GM18909 (cell line): ENCODE results near the gene FNTB.
"Not testable (repeated sequence)": the region's sequence is repeated elsewhere in the genome, so short reads cannot be mapped to it uniquely, and the experiment has no call there.

ENCODE experiments used
- ATAC-seq: cut with Tn5 transposase; IDR thresholded peaks from one replicate; pipeline ENCODE4 v1.9.1; 2021; ENCODE audit warnings: mild to moderate bottlenecking; ENCODE audit not compliant: unreplicated experiment, poor library complexity

FNTB gene

GRCh38 chr14:65010211-65010931, 23.7 kb downstream of the FNTB start:
- no peak for ATAC-seq

DNA sequence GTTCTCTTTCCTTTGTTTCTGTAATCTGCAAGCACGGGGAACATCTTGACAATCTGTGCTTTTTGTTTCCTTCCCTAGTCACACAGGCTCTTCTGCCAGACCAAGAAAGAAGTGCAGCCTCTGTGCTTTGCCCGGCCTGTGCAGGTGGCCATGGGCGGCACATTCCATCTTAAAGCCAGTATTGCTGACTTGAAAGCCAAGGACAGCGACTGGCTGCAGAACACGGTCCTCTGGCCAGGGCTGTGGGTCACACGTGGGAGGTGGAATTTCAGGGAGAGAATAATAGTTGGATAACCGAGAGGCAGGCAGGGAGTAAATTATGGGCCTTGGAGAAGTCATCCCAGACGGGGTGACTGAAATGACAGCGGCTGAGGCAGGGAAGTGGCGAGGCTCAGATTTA, 24.8 kb downstream of the FNTB start:
- ATAC-seq: no peak

DNA sequence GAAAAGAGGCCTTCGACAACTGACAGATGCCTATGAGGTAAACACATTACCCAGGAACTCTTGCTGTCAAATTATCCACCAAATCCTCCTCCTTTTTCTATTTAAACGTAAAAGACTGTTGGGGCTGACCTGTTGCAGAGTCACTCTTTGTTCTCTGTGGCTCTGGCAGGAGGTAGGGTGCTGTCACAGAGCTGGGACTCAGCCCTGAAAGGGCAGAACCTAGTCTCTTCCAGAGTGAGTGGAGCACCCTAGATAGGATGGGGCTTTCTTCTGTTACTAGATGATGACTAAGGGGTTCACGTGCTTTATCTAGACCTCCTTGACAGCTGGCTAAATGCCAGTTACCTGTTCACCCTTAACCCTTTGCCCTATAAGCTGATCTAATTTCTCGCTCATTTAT, 25.7 kb downstream of the FNTB start:
- ATAC-seq: no peak

DNA sequence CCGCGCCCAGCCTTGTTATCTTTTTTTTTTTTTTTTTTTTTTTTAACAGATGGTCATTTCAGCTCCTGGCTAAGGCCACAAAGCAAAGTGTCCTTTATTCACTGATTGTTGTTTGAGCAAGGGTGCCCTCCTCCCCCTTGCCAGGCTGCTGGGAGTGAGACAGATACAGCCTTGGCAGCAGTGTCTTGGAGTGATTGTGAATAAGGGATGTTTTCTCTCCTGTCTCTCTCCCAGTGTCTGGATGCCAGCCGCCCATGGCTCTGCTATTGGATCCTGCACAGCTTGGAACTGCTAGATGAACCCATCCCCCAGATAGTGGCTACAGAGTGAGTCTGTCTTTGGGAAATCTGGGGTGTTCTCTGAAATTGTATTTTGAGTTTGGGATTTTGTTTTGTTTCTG, 28.7 kb downstream of the FNTB start:
- ATAC-seq: no peak

- no peak for ATAC-seq
These were observed 29.8 kb downstream of the FNTB start for GRCh38 chr14:65016471-65016870.

GRCh38 chr14:65019944-65020566, 33.4 kb downstream of the FNTB start:
- ATAC-seq: peak; percentile 57

DNA sequence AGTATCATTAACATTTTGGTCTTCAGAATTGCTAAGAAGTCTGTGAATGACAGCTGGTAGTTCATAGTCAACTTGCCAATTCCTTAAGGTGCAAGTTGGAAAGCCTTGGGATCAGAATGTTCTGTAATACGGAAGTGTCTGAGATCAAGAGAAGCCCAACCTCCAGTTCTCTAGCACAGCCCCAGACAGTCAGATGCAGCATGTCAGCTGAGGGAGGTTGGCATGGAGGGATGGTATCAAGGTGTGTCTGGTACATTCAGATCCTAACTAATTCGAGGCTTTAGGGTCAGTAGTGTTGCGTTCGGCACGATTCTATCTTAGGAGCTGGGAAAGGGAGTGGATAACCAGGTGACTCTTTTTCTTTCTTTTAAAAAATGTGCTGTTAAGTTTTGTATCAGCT, 38.3 kb downstream of the FNTB start:
- no peak for ATAC-seq

GRCh38 chr14:65025818-65026217, 39.1 kb downstream of the FNTB start:
- no peak for ATAC-seq

DNA sequence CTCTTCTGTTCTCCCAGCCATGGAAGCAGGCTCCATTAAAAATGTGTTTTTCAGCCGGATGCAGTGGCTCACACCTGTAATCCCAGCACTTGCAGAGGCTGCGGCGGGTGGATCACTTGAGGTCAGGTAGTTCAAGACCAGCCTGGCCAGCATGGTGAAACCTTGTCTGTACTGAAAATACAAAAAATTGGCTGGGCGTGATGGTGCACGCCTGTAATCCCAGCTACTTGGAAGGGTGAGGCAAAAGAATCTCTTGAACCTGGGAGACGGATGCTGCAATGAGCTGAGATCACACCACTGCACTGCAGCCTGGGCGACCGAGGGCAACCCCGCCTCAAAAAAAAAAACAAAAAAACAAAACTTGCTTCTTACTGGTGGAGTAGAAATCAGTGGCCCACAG, 39.8 kb downstream of the FNTB start:
- no peak for ATAC-seq

DNA sequence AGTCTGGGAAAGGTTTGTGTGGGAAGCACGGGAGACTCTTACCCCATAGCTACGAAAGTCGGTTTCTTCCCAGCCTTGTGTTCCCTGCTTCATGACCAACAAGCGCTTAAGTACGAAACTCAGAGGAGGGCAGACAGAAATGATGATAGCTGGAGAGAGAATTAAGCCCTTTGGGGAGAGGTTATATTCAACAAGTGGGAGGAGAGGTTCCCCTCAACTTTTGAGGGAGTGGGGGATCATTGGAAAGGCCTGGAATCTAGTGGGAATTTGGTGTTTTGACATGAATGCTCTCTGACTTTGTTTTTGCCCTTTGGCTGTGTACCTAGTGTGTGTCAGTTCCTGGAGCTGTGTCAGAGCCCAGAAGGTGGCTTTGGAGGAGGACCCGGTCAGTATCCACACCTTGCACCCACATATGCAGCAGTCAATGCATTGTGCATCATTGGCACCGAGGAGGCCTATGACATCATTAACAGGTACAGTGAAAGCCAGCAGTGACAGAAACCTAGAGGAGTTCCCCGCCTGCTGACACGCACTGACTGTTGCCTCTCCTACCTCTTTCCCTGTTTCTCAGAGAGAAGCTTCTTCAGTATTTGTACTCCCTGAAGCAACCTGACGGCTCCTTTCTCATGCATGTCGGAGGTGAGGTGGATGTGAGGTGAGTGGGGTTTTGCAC, 40.6 kb downstream of the FNTB start:
- no peak for ATAC-seq

DNA sequence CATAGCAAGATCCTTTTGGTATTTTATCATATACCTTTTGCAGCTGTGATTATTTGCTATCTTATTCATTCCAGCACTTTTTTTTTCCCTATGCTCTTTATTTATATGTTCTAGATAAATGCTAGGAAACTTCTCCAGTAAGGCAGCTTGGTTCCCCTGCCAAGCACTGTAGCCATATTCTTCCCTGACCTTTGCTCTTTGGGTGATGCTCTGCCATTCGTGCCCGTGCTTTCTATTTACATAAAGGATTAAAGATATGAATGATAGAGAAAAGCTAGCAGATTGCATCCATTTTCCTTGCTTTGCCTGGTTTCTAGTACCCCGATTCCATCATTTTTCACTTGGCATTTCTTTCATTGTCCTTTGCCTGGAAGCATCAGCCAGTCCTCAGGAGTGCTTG, 42.2 kb downstream of the FNTB start:
- ATAC-seq: no peak

- ATAC-seq: not testable (repeated sequence)
These were observed 44.6 kb downstream of the FNTB start for GRCh38 chr14:65031321-65031720.

- ATAC-seq: no peak
These were observed 45.6 kb downstream of the FNTB start for GRCh38 chr14:65032319-65032718.

GRCh38 chr14:65033181-65033580, 46.5 kb downstream of the FNTB start:
- no peak for ATAC-seq

DNA sequence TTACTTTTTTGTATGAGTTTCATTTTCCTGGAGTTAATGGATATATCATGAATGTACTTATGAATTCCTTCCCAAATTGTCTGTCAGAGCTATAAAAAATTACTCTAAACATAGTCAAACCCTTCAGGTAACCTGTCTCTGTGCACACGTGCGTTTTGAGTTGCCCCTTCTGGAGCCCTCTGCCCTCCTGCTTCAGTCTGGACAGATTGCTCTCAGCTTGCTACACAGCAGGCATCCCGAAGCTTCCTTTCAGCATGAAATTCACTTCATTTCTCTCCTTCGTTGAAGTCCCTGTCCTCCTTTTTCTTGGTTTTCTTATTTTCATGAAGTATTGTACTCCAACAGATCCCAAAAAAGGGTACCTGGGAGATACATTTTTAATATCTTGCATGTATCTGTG, 47.3 kb downstream of the FNTB start:
- ATAC-seq: no peak

DNA sequence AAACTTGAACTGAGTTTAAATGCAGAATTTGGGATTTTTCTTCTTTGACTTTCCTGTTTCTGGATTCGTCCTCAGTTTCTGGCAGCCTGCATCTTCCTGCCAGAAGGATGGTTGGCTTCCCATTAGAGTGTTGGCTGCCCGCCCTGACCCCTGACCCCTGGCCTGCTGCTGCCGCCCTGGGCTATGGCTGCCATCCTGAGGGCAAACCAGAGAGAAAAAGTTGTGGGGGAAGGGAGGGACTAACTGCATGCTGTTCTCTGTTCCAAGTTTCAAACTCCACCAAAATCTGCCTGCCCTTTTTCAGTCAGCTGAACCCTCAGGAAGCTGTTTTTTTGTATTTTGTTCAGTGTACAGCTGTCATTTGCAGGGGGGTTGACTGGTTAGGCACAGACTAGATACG, 48.4 kb downstream of the FNTB start:
- no peak for ATAC-seq

GRCh38 chr14:65038966-65039365, 52.3 kb downstream of the FNTB start:
- no peak for ATAC-seq

- ATAC-seq: no peak
These were observed 54.2 kb downstream of the FNTB start for GRCh38 chr14:65040666-65041433.

GRCh38 chr14:65041434-65041915, 54.8 kb downstream of the FNTB start:
- no peak for ATAC-seq

DNA sequence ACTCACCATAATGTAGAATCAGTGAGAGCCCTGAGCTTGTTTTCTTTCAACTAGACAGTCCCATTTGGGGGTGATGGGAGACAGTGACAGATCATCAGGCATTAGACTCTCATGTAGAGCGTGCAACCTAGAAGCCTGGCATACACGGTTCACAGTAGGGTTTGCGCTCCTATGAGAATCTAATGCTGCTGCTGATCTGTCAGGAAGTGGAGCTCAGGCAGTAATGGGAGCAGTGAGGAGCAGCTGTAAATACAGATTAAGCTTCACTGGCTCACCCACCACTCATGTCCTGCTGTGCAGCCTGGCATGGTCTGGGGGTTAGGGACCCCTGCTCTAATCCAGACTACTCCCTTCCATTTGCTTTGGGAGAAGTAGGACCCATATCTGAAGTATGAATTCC, 55.6 kb downstream of the FNTB start:
- ATAC-seq: no peak
